CD4-positive, CD25-positive, alpha-beta regulatory T cell (primary cell): Measurements from ENCODE around the gene HOXC11. TPM values are rescaled to one million over a fixed set of nuclear protein-coding genes. Genes with fewer than 3 reads are reported as not detected.

Experiments used
- ATAC-seq, 2 donors: fragments of 150-1000 bp; cut with Tn5 transposase; one replicate each; pipeline ENCODE4 v1.10.0; 2021; ENCODE audit warnings: low read depth in 2 of 2, moderate number of reproducible peaks in 2 of 2, moderate library complexity in 1 of 2
- DNase-seq, 3 donors: peaks; one replicate each; pipeline versions ENCODE4 v3.0.0 to v3.0.0-alpha.2; 2012 to 2022; ENCODE audit warnings: mixed read lengths in 1 of 3
- H3K27ac ChIP-seq: one replicate; pipeline ENCODE4 v1.7.0; 2013; ENCODE audit warnings: mild to moderate bottlenecking, low read length; ENCODE audit not compliant: insufficient read depth, poor library complexity, severe bottlenecking
- H3K27me3 ChIP-seq: one replicate; pipeline ENCODE4 v1.7.0; 2013; ENCODE audit warnings: low read length; ENCODE audit not compliant: control insufficient read depth, insufficient read depth
- H3K36me3 ChIP-seq: one replicate; pipeline ENCODE4 v1.7.0; 2013; ENCODE audit warnings: mild to moderate bottlenecking, low read length, moderate library complexity; ENCODE audit not compliant: control insufficient read depth, insufficient read depth
- H3K4me1 ChIP-seq: 2 replicates; pipeline ENCODE4 v1.7.0; 2013; ENCODE audit warnings: mild to moderate bottlenecking, low read length; ENCODE audit not compliant: insufficient read depth, control insufficient read depth, poor library complexity, severe bottlenecking
- H3K4me3 ChIP-seq: one replicate; pipeline ENCODE4 v1.7.0; 2013; ENCODE audit warnings: low read depth, mild to moderate bottlenecking, low read length, moderate library complexity
- H3K9me3 ChIP-seq, 2 experiments: 1 replicate in 1 of 2; 2 replicates in 1 of 2; pipeline ENCODE4 v1.7.0; 2013; ENCODE audit warnings: low read length in 2 of 2, mild to moderate bottlenecking in 1 of 2, moderate library complexity in 1 of 2; ENCODE audit not compliant: control insufficient read depth in 2 of 2
- H3K27ac Mint-ChIP-seq, 3 donors: one replicate each; pipeline ENCODE4 v1.8.0; 2020 to 2022; ENCODE audit warnings: mild to moderate bottlenecking in 3 of 3, mixed read lengths in 3 of 3, moderate library complexity in 2 of 3
- H3K27me3 Mint-ChIP-seq: one replicate; pipeline ENCODE4 v1.8.0; 2022; ENCODE audit warnings: mild to moderate bottlenecking, mixed read lengths
- H3K36me3 Mint-ChIP-seq: one replicate; pipeline ENCODE4 v1.8.0; 2020; ENCODE audit warnings: mixed read lengths
- H3K4me1 Mint-ChIP-seq, 4 donors: one replicate each; pipeline ENCODE4 v1.8.0; 2020 to 2022; ENCODE audit warnings: mixed read lengths in 4 of 4, mild to moderate bottlenecking in 1 of 4
- H3K4me3 Mint-ChIP-seq, 4 donors: one replicate each; pipeline ENCODE4 v1.8.0; 2020 to 2022; ENCODE audit warnings: mild to moderate bottlenecking in 4 of 4, mixed read lengths in 4 of 4, moderate library complexity in 3 of 4
- H3K9me3 Mint-ChIP-seq, 7 donors: one replicate each; pipeline ENCODE4 v1.8.0; 2020 to 2022; ENCODE audit warnings: mixed read lengths in 7 of 7, mild to moderate bottlenecking in 3 of 7, moderate library complexity in 2 of 7
- polyA plus RNA-seq, 4 donors: library from polyadenylated mRNA; unstranded; fragments of 300-500 nt; fragmentation: Illumina TruSeq; gene quantifications; one replicate each; pipeline ENCODE4 v1.2.3, GENCODE V29; 2021
- total RNA-seq: library from RNA; stranded (reverse); gene quantifications from one replicate; pipeline ENCODE4 v1.2.3, GENCODE V29; 2022

Gene HOXC11
- total and polyA plus RNA-seq, 5 donors from 2014 or later = not detected

- H3K9me3 Mint-ChIP-seq = peaks cover 0 to 12% (median 2%) of the 10 kb centered on the region in 7 donors
- H3K9me3 ChIP-seq = peaks cover 7 to 8% of the 10 kb centered on the region in 2 experiments
- H3K27me3 ChIP-seq = peaks cover 67% of the 10 kb centered on the region
- H3K4me1 ChIP-seq = peaks cover 6% of the 10 kb centered on the region
- no peak overlapping the region for H3K4me3 Mint-ChIP-seq
- DNase-seq (no peak), ATAC-seq (no peak)
- H3K4me1 Mint-ChIP-seq = peaks cover 0 to 13% (median 4%) of the 10 kb centered on the region in 4 donors
- no peak overlapping the region for H3K4me3 ChIP-seq
- H3K36me3 ChIP-seq = no peaks in the 10 kb centered on the region
- no peak overlapping the region for H3K27ac Mint-ChIP-seq
- H3K27ac ChIP-seq = no peak overlapping the region
- peaks cover 94% of the 10 kb centered on the region for H3K27me3 Mint-ChIP-seq
- H3K36me3 Mint-ChIP-seq = no peaks in the 10 kb centered on the region
Measured at GRCh38 chr12:53931844-53932581, 40.9 kb upstream of the HOXC11 start.

GRCh38 chr12:53932915-53933314, 40.0 kb upstream of the HOXC11 start:
- ATAC-seq = no peak
- Histone ChIP-seq H3K36me3 (no peaks in the 10 kb centered on the region), H3K27me3 (peaks cover 70% of the 10 kb centered on the region), H3K4me1 (peaks cover 6% of the 10 kb centered on the region), H3K9me3 (peaks cover 7 to 8% of the 10 kb centered on the region in 2 experiments), H3K4me3 (no peak overlapping the region), H3K27ac (no peak overlapping the region)
- H3K4me3 Mint-ChIP-seq = no peak overlapping the region
- no peak overlapping the region for H3K27ac Mint-ChIP-seq
- H3K9me3 Mint-ChIP-seq = peaks cover 0 to 12% (median 2%) of the 10 kb centered on the region in 7 donors
- peaks cover 97% of the 10 kb centered on the region for H3K27me3 Mint-ChIP-seq
- no peaks in the 10 kb centered on the region for H3K36me3 Mint-ChIP-seq
- DNase-seq = no peak
- H3K4me1 Mint-ChIP-seq = peaks cover 0 to 15% (median 5%) of the 10 kb centered on the region in 4 donors

GRCh38 chr12:53935383-53936341, 37.3 kb upstream of the HOXC11 start:
- Histone ChIP-seq H3K36me3 (no peaks in the 10 kb centered on the region), H3K4me3 (no peak overlapping the region), H3K9me3 (no peaks in the 10 kb centered on the region), H3K27ac (no peak overlapping the region), H3K4me1 (peaks cover 12% of the 10 kb centered on the region), H3K27me3 (peaks cover 58% of the 10 kb centered on the region)
- Mint-ChIP-seq H3K27me3 (peaks cover 89% of the 10 kb centered on the region), H3K4me3 (peak overlapping the region in 1 of 4 donors; percentile 12), H3K36me3 (no peaks in the 10 kb centered on the region), H3K9me3 (peaks cover 0 to 8% (median 0%) of the 10 kb centered on the region in 7 donors), H3K4me1 (peaks cover 0 to 19% (median 3%) of the 10 kb centered on the region in 4 donors), H3K27ac (no peak overlapping the region)
- no peak for DNase-seq
- ATAC-seq = no peak

- peaks cover 57% of the 10 kb centered on the region for H3K27me3 ChIP-seq
- no peaks in the 10 kb centered on the region for H3K9me3 ChIP-seq
- H3K27ac ChIP-seq = no peak overlapping the region
- H3K4me1 Mint-ChIP-seq = peaks cover 0 to 19% (median 3%) of the 10 kb centered on the region in 4 donors
- no peak overlapping the region for H3K4me3 ChIP-seq
- DNase-seq = no peak
- H3K36me3 ChIP-seq = no peaks in the 10 kb centered on the region
- H3K4me1 ChIP-seq = peaks cover 12% of the 10 kb centered on the region
- no peak overlapping the region for H3K4me3 Mint-ChIP-seq
- peak overlapping the region in 1 of 3 donors; percentile 48 for H3K27ac Mint-ChIP-seq
- peaks cover 93% of the 10 kb centered on the region for H3K27me3 Mint-ChIP-seq
- H3K9me3 Mint-ChIP-seq = peaks cover 0 to 6% (median 0%) of the 10 kb centered on the region in 7 donors
- no peak for ATAC-seq
- no peaks in the 10 kb centered on the region for H3K36me3 Mint-ChIP-seq
Measured at GRCh38 chr12:53937099-53937498, 35.8 kb upstream of the HOXC11 start.

- ATAC-seq (no peak), DNase-seq (no peak)
- no peaks in the 10 kb centered on the region for H3K9me3 ChIP-seq
- H3K4me3 Mint-ChIP-seq = peak overlapping the region in 1 of 4 donors; percentile 39
- no peak overlapping the region for H3K4me3 ChIP-seq
- peaks cover 12% of the 10 kb centered on the region for H3K4me1 ChIP-seq
- H3K36me3 Mint-ChIP-seq = no peaks in the 10 kb centered on the region
- peaks cover 56% of the 10 kb centered on the region for H3K27me3 ChIP-seq
- H3K27ac ChIP-seq = no peak overlapping the region
- H3K27ac Mint-ChIP-seq = no peak overlapping the region
- H3K27me3 Mint-ChIP-seq = peaks cover 93% of the 10 kb centered on the region
- H3K4me1 Mint-ChIP-seq = peaks cover 0 to 19% (median 3%) of the 10 kb centered on the region in 4 donors
- peaks cover 0 to 6% (median 0%) of the 10 kb centered on the region in 7 donors for H3K9me3 Mint-ChIP-seq
- H3K36me3 ChIP-seq = no peaks in the 10 kb centered on the region
Measured at GRCh38 chr12:53937596-53938325, 35.2 kb upstream of the HOXC11 start.

GRCh38 chr12:53938326-53939140, 34.4 kb upstream of the HOXC11 start, which contains the start of gene HOXC13:
Gene HOXC13, plus strand, starts transcription at chr12:53938831. Its CDS starts 76 bp downstream, at chr12:53938907.
- H3K4me1 Mint-ChIP-seq = peaks cover 0 to 19% (median 3%) of the 10 kb centered on the region in 4 donors
- H3K4me3 Mint-ChIP-seq = peak within 1 kb of the TSS in 2 of 4 donors; percentile 16 to 39
- peaks cover 93% of the 10 kb centered on the region for H3K27me3 Mint-ChIP-seq
- DNase-seq (peak in 1 of 3 donors; percentile 37), ATAC-seq (no peak)
- no peak within 1 kb of the TSS for H3K4me3 ChIP-seq
- H3K27ac Mint-ChIP-seq = no peak within 1 kb of the TSS
- no peak within 1 kb of the TSS for H3K27ac ChIP-seq
- H3K9me3 ChIP-seq = no peaks in the 10 kb centered on the region
- peaks cover 12% of the 10 kb centered on the region for H3K4me1 ChIP-seq
- no peaks in the 10 kb centered on the region for H3K36me3 Mint-ChIP-seq
- H3K27me3 ChIP-seq = peaks cover 62% of the 10 kb centered on the region
- no peaks in the 10 kb centered on the region for H3K36me3 ChIP-seq
- peaks cover 0 to 6% (median 0%) of the 10 kb centered on the region in 7 donors for H3K9me3 Mint-ChIP-seq
